H9 (cell line): ENCODE results near the gene GUK1. TPM values are rescaled to one million over a fixed set of nuclear protein-coding genes. Genes with fewer than 3 reads are reported as not detected.
A peak's percentile ranks its signal among the peaks of the same experiment; 100 is the strongest.

ENCODE experiments used
- DNase-seq: peaks from one replicate; pipeline ENCODE4 v3.0.0-alpha.2; 2017
- H2AFZ ChIP-seq: one replicate; pipeline ENCODE4 v1.6.1; 2013; ENCODE audit warnings: mild to moderate bottlenecking, low read length, control low read depth, moderate library complexity
- H2AK5ac ChIP-seq: 2 replicates; pipeline ENCODE4 v1.6.1; 2013; ENCODE audit warnings: low read length, control low read depth, mixed read lengths; ENCODE audit not compliant: insufficient read length
- H2BK120ac ChIP-seq: one replicate; pipeline ENCODE4 v1.6.1; 2013; ENCODE audit warnings: low read depth, mild to moderate bottlenecking, low read length, control low read depth, inconsistent platforms; ENCODE audit not compliant: poor library complexity, severe bottlenecking
- H2BK12ac ChIP-seq: 2 replicates; pipeline ENCODE4 v1.6.1; 2013; ENCODE audit warnings: low read length, control low read depth, mixed read lengths, low read depth; ENCODE audit not compliant: insufficient read length
- H2BK15ac ChIP-seq: 2 replicates; pipeline ENCODE4 v1.6.1; 2013; ENCODE audit warnings: low read depth, low read length, control low read depth
- H2BK20ac ChIP-seq: one replicate; pipeline ENCODE4 v1.6.1; 2013; ENCODE audit warnings: low read depth, mild to moderate bottlenecking, low read length, control low read depth, inconsistent platforms; ENCODE audit not compliant: poor library complexity, severe bottlenecking
- H2BK5ac ChIP-seq: 2 replicates; pipeline ENCODE4 v1.6.1; 2013; ENCODE audit warnings: low read length, control low read depth, mixed read lengths; ENCODE audit not compliant: insufficient read length
- H3K14ac ChIP-seq: 2 replicates; pipeline ENCODE4 v1.6.1; 2013; ENCODE audit warnings: low read length, control low read depth; ENCODE audit not compliant: insufficient read depth
- H3K18ac ChIP-seq: 2 replicates; pipeline ENCODE4 v1.6.1; 2013; ENCODE audit warnings: low read depth, mild to moderate bottlenecking, mixed read lengths, low read length, control low read depth; ENCODE audit not compliant: insufficient read length
- H3K23ac ChIP-seq: 2 replicates; pipeline ENCODE4 v1.6.1; 2013; ENCODE audit warnings: low read length, control low read depth, mixed read lengths, low read depth; ENCODE audit not compliant: insufficient read length
- H3K23me2 ChIP-seq: 2 replicates; pipeline ENCODE4 v1.6.1; 2013; ENCODE audit warnings: low read depth, mild to moderate bottlenecking, mixed read lengths, low read length, control low read depth; ENCODE audit not compliant: insufficient read length, poor library complexity, severe bottlenecking
- H3K27ac ChIP-seq: 2 replicates; pipeline ENCODE4 v1.5.1; 2013; ENCODE audit warnings: low read length, control low read depth, mixed read lengths, low read depth; ENCODE audit not compliant: insufficient read length
- H3K27me3 ChIP-seq: 2 replicates; pipeline ENCODE4 v1.6.1; 2013; ENCODE audit warnings: low read length, control low read depth, inconsistent platforms; ENCODE audit not compliant: insufficient read depth
- H3K4ac ChIP-seq: 2 replicates; pipeline ENCODE4 v1.6.1; 2013; ENCODE audit warnings: low read depth, mild to moderate bottlenecking, control low read depth, inconsistent platforms, low read length, moderate library complexity
- H3K4me1 ChIP-seq: 2 replicates; pipeline ENCODE4 v1.6.1; 2013; ENCODE audit warnings: low read length, control low read depth, inconsistent platforms; ENCODE audit not compliant: insufficient read depth
- H3K4me2 ChIP-seq: 2 replicates; pipeline ENCODE4 v1.6.1; 2013; ENCODE audit warnings: low read length, control low read depth, mixed read lengths; ENCODE audit not compliant: insufficient read length, insufficient read depth
- H3K56ac ChIP-seq: 2 replicates; pipeline ENCODE4 v1.6.1; 2013; ENCODE audit warnings: low read depth, mild to moderate bottlenecking, mixed read lengths, low read length, control low read depth; ENCODE audit not compliant: insufficient read length
- H3K79me1 ChIP-seq: 2 replicates; pipeline ENCODE4 v1.6.1; 2013; ENCODE audit warnings: low read depth, mild to moderate bottlenecking, moderate library complexity, low read length, control low read depth, inconsistent platforms; ENCODE audit not compliant: insufficient read depth, poor library complexity, severe bottlenecking
- H3K79me2 ChIP-seq: 2 replicates; pipeline ENCODE4 v1.6.1; 2013; ENCODE audit warnings: low read length, control low read depth, inconsistent platforms; ENCODE audit not compliant: insufficient read depth
- H3K9ac ChIP-seq: 2 replicates; pipeline ENCODE4 v1.6.1; 2013; ENCODE audit warnings: low read length, control low read depth, mixed read lengths; ENCODE audit not compliant: insufficient read length; ENCODE audit errors: extremely low read depth
- H3K9me3 ChIP-seq: one replicate; pipeline ENCODE4 v1.6.1; 2013; ENCODE audit warnings: low read depth, low read length, inconsistent platforms; ENCODE audit not compliant: control insufficient read depth
- H3T11ph ChIP-seq: one replicate; pipeline ENCODE4 v1.6.1; 2013; ENCODE audit warnings: mild to moderate bottlenecking, low read length, control low read depth, inconsistent platforms
- H4K20me1 ChIP-seq: one replicate; pipeline ENCODE4 v1.6.1; 2013; ENCODE audit not compliant: control insufficient read depth, insufficient read length, insufficient read depth
- H4K5ac ChIP-seq: 2 replicates; pipeline ENCODE4 v1.6.1; 2013; ENCODE audit warnings: low read depth, mild to moderate bottlenecking, mixed read lengths, low read length, control low read depth; ENCODE audit not compliant: insufficient read length
- H4K8ac ChIP-seq: replicated peaks from 2 replicates; pipeline ENCODE4 v1.6.1; 2013; ENCODE audit warnings: low read length, control low read depth, mixed read lengths, low read depth; ENCODE audit not compliant: insufficient read length
- H4K91ac ChIP-seq: 2 replicates; pipeline ENCODE4 v1.6.1; 2013; ENCODE audit warnings: low read depth, mild to moderate bottlenecking, moderate library complexity, mixed read lengths, low read length, control low read depth; ENCODE audit not compliant: insufficient read length
- H3K27ac Mint-ChIP-seq, 3 experiments: 2 replicates in 2 of 3; 3 replicates in 1 of 3; pipeline ENCODE4 v1.8.0; 2020 to 2021; ENCODE audit warnings: mixed read lengths in 3 of 3, mild to moderate bottlenecking in 1 of 3, moderate library complexity in 1 of 3
- H3K27me3 Mint-ChIP-seq: 2 replicates; pipeline ENCODE4 v1.8.0; 2021; ENCODE audit warnings: low read depth, mild to moderate bottlenecking, moderate library complexity, mixed read lengths
- H3K36me3 Mint-ChIP-seq, 3 experiments: 2 replicates in 2 of 3; 3 replicates in 1 of 3; pipeline ENCODE4 v1.8.0; 2020 to 2021; ENCODE audit warnings: low read depth in 3 of 3, mixed read lengths in 3 of 3; ENCODE audit not compliant: insufficient read depth in 1 of 3
- H3K4me1 Mint-ChIP-seq, 2 experiments: 2 replicates each; pipeline ENCODE4 v1.8.0; 2020; ENCODE audit warnings: mixed read lengths in 2 of 2
- H3K4me3 Mint-ChIP-seq, 2 experiments: 2 replicates in 1 of 2; 3 replicates in 1 of 2; pipeline ENCODE4 v1.8.0; 2020 to 2021; ENCODE audit warnings: mild to moderate bottlenecking in 2 of 2, mixed read lengths in 2 of 2, moderate library complexity in 1 of 2
- H3K9me3 Mint-ChIP-seq, 2 experiments: 2 replicates in 1 of 2; 3 replicates in 1 of 2; pipeline ENCODE4 v1.8.0; 2020; ENCODE audit warnings: mild to moderate bottlenecking in 2 of 2, mixed read lengths in 2 of 2, moderate library complexity in 1 of 2
- CTCF ChIP-seq: fragments of 200-600 bp; sonication (generic); conservative IDR thresholded peaks from 3 replicates; pipeline ENCODE4 v1.8.0; 2021; ENCODE audit warnings: antibody characterized with exemption, mild to moderate bottlenecking
- WGBS: extraction: QIAGEN DNeasy Blood & Tissue Kit; methylation state at CpG from one replicate; pipeline ENCODE4 v1.1.7; 2013; ENCODE audit warnings: missing lambda C conversion rate, low lambda C conversion rate, mixed read lengths; ENCODE audit not compliant: insufficient read length; ENCODE audit errors: extremely low coverage; 5-methylcytosine and 5-hydroxymethylcytosine counted together
- total RNA-seq: library from RNA; stranded (reverse); gene quantifications from 2 replicates; pipeline ENCODE4 v1.2.1, GENCODE V29; 2021

The GUK1 gene
- total RNA-seq, 1 experiment from 2014 or later: 88.2 TPM

GRCh38 chr1:228105996-228106799 is 33.9 kb upstream of the GUK1 start:
- Mint-ChIP-seq H3K4me1 (peaks cover 25 to 26% of the 10 kb centered on the region in 2 experiments), H3K9me3 (no peaks in the 10 kb centered on the region), H3K27me3 (peaks cover 18% of the 10 kb centered on the region), H3K27ac (no peak overlapping the region; a peak in 1 of 7 replicates), H3K4me3 (peak overlapping the region; percentile 25 to 32; a peak in 2 of 5 replicates), H3K36me3 (peaks cover 18 to 24% (median 21%) of the 10 kb centered on the region in 3 experiments; a peak in 6 of 7 replicates)
- H3T11ph ChIP-seq: no peak overlapping the region
- no peaks in the 10 kb centered on the region for H4K20me1 ChIP-seq
- H3K79me2 ChIP-seq: no peaks in the 10 kb centered on the region
- no peak for TF ChIP-seq CTCF
- no peak overlapping the region for H3K4ac ChIP-seq
- no CpG with 5 or more reads among the region's 8 CpGs for WGBS
- no peak overlapping the region for H3K14ac ChIP-seq
- H3K18ac ChIP-seq: no peak overlapping the region
- H2AFZ ChIP-seq: no peak overlapping the region
- no peak overlapping the region for H4K91ac ChIP-seq
- DNase-seq: no peak
- H3K23ac ChIP-seq: no peak overlapping the region
- H3K23me2 ChIP-seq: peaks cover 14% of the 10 kb centered on the region
- no peaks in the 10 kb centered on the region for H3K4me1 ChIP-seq
- H3K56ac ChIP-seq: no peak overlapping the region
- H2BK20ac ChIP-seq: no peak overlapping the region
- no peak overlapping the region for H4K5ac ChIP-seq
- H2BK120ac ChIP-seq: no peak overlapping the region
- no peak overlapping the region for H3K4me2 ChIP-seq
- H2BK5ac ChIP-seq: no peak overlapping the region
- no peak overlapping the region for H3K27ac ChIP-seq
- no peak overlapping the region for H4K8ac ChIP-seq
- H2AK5ac ChIP-seq: no peak overlapping the region
- H3K9ac ChIP-seq: no peak overlapping the region
- H2BK12ac ChIP-seq: no peak overlapping the region
- peaks cover 3% of the 10 kb centered on the region for H3K79me1 ChIP-seq
- no peaks in the 10 kb centered on the region for H3K27me3 ChIP-seq
- no peaks in the 10 kb centered on the region for H3K9me3 ChIP-seq
- H2BK15ac ChIP-seq: no peak overlapping the region
